Activated naive CD4-positive, alpha-beta T cell treated with anti-CD3 and anti-CD28 coated beads for 36 hours (primary cell): ENCODE results near the gene USF3. TPM values are rescaled to one million over a fixed set of nuclear protein-coding genes. Genes with fewer than 3 reads are reported as not detected.
A peak's percentile ranks its signal among the peaks of the same experiment; 100 is the strongest.
"Not testable (repeated sequence)": the region's sequence is repeated elsewhere in the genome, so short reads cannot be mapped to it uniquely, and the experiment has no call there.

Experiments used
- CTCF ChIA-PET: fragments of 350-600 bp; sonication (Branson Sonifier 250); formaldehyde crosslinking; loops from one replicate; lab custom pipeline; 2021; ENCODE audit warnings: antibody characterized with exemption; lab: Charles Lee
- DNase-seq: peaks from one replicate; pipeline ENCODE4 v3.0.0-alpha.2; 2020
- H3K27ac Mint-ChIP-seq: one replicate; pipeline ENCODE4 v1.8.0; 2021; ENCODE audit warnings: mild to moderate bottlenecking, mixed read lengths
- H3K27me3 Mint-ChIP-seq: one replicate; pipeline ENCODE4 v1.8.0; 2021; ENCODE audit warnings: low read depth, mixed read lengths
- H3K36me3 Mint-ChIP-seq: one replicate; pipeline ENCODE4 v1.8.0; 2021; ENCODE audit warnings: low read depth, mixed read lengths
- H3K4me1 Mint-ChIP-seq: one replicate; pipeline ENCODE4 v1.8.0; 2021; ENCODE audit warnings: low read depth, mixed read lengths
- H3K4me3 Mint-ChIP-seq: one replicate; pipeline ENCODE4 v1.8.0; 2021; ENCODE audit warnings: mild to moderate bottlenecking, moderate library complexity, mixed read lengths
- H3K9me3 Mint-ChIP-seq: one replicate; pipeline ENCODE4 v1.8.0; 2021; ENCODE audit warnings: mixed read lengths
- intact Hi-C: fragments of 100-400 bp; cut with micrococcal nuclease; formaldehyde crosslinking; loops from one replicate; pipeline ENCODE4 v1.15.1; 2023
- total RNA-seq, 2 experiments: library from RNA; stranded (reverse); gene quantifications; one replicate each; pipeline ENCODE4 v1.2.3, GENCODE V29; 2021

USF3 gene
- total RNA-seq, 2 experiments from 2014 or later, result 7.5 to 7.9 TPM

- Mint-ChIP-seq H3K27ac (no peak overlapping the region), H3K27me3 (no peaks in the 10 kb centered on the region), H3K4me3 (no peak overlapping the region), H3K4me1 (no peaks in the 10 kb centered on the region), H3K36me3 (peaks cover 1% of the 10 kb centered on the region), H3K9me3 (peaks cover 19% of the 10 kb centered on the region)
- CTCF ChIA-PET, result interaction anchor here (0.7 kb wide), 1 partner anchor 537 kb away, joined by 4 read pairs; no protein-coding TSS in a partner anchor
- intact Hi-C loops, result no loop called here
- no peak for DNase-seq
Observed at GRCh38 chr3:113643583-113643982, 52.9 kb downstream of the USF3 start.

- H3K4me3 Mint-ChIP-seq, result no peak overlapping the region
- intact Hi-C loops, result no loop called here
- no peaks in the 10 kb centered on the region for H3K36me3 Mint-ChIP-seq
- DNase-seq, result no peak
- CTCF ChIA-PET, result no interaction called here
- H3K9me3 Mint-ChIP-seq, result peaks cover 1% of the 10 kb centered on the region
- H3K27ac Mint-ChIP-seq, result no peak overlapping the region
- no peaks in the 10 kb centered on the region for H3K4me1 Mint-ChIP-seq
- H3K27me3 Mint-ChIP-seq, result no peaks in the 10 kb centered on the region
Observed at GRCh38 chr3:113638910-113639309, 57.5 kb downstream of the USF3 start.

GRCh38 chr3:113637756-113638155, 58.7 kb downstream of the USF3 start:
- Mint-ChIP-seq H3K9me3 (no peaks in the 10 kb centered on the region), H3K4me3 (no peak overlapping the region), H3K27me3 (no peaks in the 10 kb centered on the region), H3K27ac (no peak overlapping the region), H3K36me3 (no peaks in the 10 kb centered on the region), H3K4me1 (no peaks in the 10 kb centered on the region)
- CTCF ChIA-PET, result interaction anchor here (0.7 kb wide), 1 partner anchor 635 kb away, joined by 3 read pairs; no protein-coding TSS in a partner anchor
- DNase-seq, result no peak
- intact Hi-C loops, result no loop called here

- intact Hi-C loops, H3K36me3 Mint-ChIP-seq, H3K9me3 Mint-ChIP-seq, DNase-seq, H3K27me3 Mint-ChIP-seq, H3K27ac Mint-ChIP-seq, CTCF ChIA-PET, H3K4me1 Mint-ChIP-seq, H3K4me3 Mint-ChIP-seq: not testable (repeated sequence)
Observed at GRCh38 chr3:113636034-113636433, 60.4 kb downstream of the USF3 start.

DNA sequence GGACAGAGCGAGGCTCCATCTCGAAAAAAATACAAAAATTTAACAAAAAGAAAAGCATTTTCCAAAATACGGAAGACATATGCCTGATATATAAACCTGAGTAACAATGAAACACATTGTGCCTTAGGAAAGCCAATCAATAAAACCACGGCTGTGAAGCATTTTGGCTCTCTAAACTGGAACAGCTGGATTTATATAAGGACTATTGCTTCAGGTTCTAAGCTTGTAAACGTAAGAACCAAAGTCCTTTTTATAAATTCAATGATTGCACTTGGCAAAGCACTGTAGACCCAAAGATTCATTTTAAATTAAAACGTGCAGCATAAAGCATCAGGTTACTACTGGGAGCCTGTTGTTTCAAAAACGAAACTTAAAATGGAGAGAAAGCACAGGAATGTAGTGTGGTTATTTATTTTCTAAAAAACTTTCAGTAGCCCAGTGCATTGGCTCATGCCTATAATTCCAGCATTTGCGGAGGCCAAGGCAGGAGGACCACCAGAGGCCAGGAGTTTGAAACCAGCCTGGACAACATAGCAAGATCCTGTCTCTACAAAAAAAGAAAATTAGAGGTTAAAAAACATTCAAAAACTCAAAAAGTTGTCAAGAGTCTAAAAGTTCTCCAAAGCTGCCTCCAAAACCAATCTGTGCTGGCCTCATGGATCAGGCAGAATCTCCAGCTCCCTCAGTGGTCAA, 61.5 kb downstream of the USF3 start:
- CTCF ChIA-PET, result interaction anchor here (0.6 kb wide), 1 partner anchor 79 kb away, joined by 3 read pairs; no protein-coding TSS in a partner anchor
- DNase-seq, result no peak
- no peak overlapping the region for H3K27ac Mint-ChIP-seq
- H3K36me3 Mint-ChIP-seq, result no peaks in the 10 kb centered on the region
- intact Hi-C loops, result no loop called here
- no peak overlapping the region for H3K4me3 Mint-ChIP-seq
- no peaks in the 10 kb centered on the region for H3K27me3 Mint-ChIP-seq
- H3K9me3 Mint-ChIP-seq, result no peaks in the 10 kb centered on the region
- H3K4me1 Mint-ChIP-seq, result no peaks in the 10 kb centered on the region

DNA sequence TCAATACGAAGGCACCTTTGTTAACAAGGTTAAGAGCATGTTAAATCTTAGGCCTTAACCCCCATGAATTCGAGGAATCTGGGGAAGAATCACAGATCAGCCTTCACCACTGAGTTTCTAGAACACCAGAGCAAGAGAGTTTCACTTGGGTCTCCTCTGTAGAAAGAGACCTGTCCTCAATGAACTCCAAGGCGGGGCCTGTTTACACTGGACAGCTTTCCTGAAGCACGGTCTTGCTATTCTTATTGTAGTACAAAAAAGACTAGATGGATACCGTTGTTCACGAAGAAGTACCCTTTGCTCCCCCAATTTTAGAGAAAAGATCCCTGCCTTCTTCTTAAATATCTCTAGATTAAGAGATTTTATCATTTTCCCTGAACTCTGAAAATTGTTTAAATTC, 64.9 kb downstream of the USF3 start:
- intact Hi-C loops, result no loop called here
- DNase-seq, result no peak
- H3K4me3 Mint-ChIP-seq, result no peak overlapping the region
- peaks cover 2% of the 10 kb centered on the region for H3K36me3 Mint-ChIP-seq
- no peaks in the 10 kb centered on the region for H3K27me3 Mint-ChIP-seq
- H3K4me1 Mint-ChIP-seq, result no peaks in the 10 kb centered on the region
- H3K27ac Mint-ChIP-seq, result no peak overlapping the region
- CTCF ChIA-PET, result no interaction called here
- H3K9me3 Mint-ChIP-seq, result no peaks in the 10 kb centered on the region

DNA sequence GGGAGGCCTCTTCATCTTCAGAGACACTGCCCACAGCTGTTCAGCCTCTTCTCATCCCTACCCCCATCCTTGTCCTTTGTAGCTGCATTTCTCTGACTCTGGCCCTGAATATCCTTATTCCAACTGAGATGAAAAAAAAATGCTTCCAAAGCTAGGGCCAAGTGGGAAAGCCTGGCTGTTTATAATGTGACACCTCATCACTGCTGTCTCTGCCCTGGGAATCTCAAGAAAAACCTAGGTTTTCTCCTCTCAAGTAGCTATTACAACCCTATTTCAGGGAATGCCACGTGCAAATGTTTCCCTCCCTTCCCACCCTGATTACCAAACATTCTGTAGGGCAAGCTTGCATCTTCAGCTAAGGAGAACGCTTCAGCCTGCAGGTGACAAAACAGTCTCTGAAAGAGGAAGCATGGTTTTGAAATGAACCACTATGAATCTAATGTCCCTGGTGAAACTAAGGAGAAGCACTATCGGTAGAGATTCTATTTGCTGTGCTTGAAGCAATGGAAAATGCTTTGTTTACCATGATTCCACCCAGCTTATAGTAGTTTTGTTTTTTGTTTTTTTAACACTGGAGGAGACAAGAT, 65.4 kb downstream of the USF3 start:
- CTCF ChIA-PET, result interaction anchor here (1.4 kb wide), 1 partner anchor 132 kb away, joined by 3 read pairs; no protein-coding TSS in a partner anchor
- Mint-ChIP-seq H3K36me3 (peaks cover 3% of the 10 kb centered on the region), H3K27ac (no peak overlapping the region), H3K4me1 (no peaks in the 10 kb centered on the region), H3K4me3 (no peak overlapping the region), H3K9me3 (no peaks in the 10 kb centered on the region), H3K27me3 (no peaks in the 10 kb centered on the region)
- no peak for DNase-seq
- intact Hi-C loops, result no loop called here

DNA sequence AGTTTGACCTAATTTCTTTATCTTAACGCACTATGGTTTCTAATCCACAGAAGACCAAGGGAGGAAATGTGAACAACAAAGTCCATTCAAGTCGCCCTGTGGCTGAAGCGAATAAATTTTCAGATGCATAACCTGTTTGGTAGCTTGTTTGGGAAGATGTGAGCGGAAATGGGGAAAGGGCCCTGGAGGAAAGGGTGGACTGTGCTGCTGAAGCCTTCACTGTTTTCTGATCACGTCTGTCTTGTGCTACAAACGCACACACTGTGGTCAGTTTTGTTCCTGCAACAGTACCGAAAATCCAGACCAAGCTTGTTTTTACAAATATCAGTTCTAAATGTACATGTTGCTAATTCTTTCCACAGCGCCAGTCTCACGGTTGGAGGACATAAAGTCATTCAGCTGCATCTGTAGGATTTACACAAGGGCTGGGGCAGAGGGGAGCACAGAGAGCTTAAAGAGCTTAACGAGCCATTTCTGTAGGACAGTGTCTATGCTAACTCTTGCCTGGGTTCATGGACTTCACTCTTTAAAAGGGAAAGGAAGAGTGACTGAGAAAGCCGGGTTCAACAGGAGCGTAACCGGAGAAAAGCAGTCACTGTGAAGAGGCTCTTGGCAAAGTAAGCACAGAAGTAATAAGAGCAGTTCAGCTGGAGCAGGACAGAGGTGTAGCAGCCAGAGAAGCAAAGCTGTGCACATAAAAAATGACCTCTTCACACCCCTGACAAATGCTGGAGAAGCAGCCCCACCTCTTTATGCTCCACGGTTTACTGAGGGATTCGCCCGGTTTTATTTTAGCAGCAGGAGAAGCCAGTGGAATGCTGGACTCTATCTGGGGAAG, 66.6 kb downstream of the USF3 start:
- intact Hi-C loops, result loop anchor here (5.0 kb wide), 1 partner anchor 117 kb away; the partner anchor contains the start of genes ATP6V1A and NAA50
- Mint-ChIP-seq H3K4me1 (no peaks in the 10 kb centered on the region), H3K4me3 (no peak overlapping the region), H3K9me3 (no peaks in the 10 kb centered on the region), H3K27ac (peak overlapping the region; percentile 12), H3K27me3 (no peaks in the 10 kb centered on the region), H3K36me3 (peaks cover 6% of the 10 kb centered on the region)
- CTCF ChIA-PET, result interaction anchor here (1.4 kb wide), 1 partner anchor 131 kb away, joined by 3 read pairs; no protein-coding TSS in a partner anchor
- DNase-seq, result no peak

DNA sequence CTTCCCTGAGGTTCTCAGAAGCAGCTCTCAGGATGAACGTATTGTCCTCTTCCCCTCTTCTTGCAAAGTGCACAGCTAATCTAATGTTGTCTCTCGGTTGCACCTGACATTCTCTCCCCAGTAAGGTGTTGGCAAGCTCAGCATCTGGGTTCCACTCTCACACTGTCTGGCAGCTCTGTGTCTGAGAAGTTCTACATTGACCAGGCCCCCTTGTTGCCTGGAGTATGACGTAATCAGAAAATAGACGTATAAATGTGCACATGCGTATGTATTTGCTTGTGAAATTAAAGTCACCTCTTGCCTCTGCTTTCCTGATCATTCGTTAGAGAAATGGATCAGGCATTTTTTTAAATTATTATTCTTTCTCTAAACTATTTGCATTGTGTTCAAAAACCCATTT, 67.7 kb downstream of the USF3 start:
- H3K4me1 Mint-ChIP-seq, result no peaks in the 10 kb centered on the region
- peaks cover 11% of the 10 kb centered on the region for H3K36me3 Mint-ChIP-seq
- no peaks in the 10 kb centered on the region for H3K27me3 Mint-ChIP-seq
- no peak overlapping the region for H3K27ac Mint-ChIP-seq
- H3K9me3 Mint-ChIP-seq, result no peaks in the 10 kb centered on the region
- CTCF ChIA-PET, result interaction anchor here (0.6 to 2.9 kb wide), 4 partner anchors 12 to 341 kb away, joined by 3 to 10 read pairs (median 4); no protein-coding TSS in a partner anchor
- intact Hi-C loops, result loop anchor here (5.0 kb wide), 1 partner anchor 119 kb away; the partner anchor contains the start of genes ATP6V1A and NAA50
- H3K4me3 Mint-ChIP-seq, result no peak overlapping the region
- no peak for DNase-seq

DNA sequence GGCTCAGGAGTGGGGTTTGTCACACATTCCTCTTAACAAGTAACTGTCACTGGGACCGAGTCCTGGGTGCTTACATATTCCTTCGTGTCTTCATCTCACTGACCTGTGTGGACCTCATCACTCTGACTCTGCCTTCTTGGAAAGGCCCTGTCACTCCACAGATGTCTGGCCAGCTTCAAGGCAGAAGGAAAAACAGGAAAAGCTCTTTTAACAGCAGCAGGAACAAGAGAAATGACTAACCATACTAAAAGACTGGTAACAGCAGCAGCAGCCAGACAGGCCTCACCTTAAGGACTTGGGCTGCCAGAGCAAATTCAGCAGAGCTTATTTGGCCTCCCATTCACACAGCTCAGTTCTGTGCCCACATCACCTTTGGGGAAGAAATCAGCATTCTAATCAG, 68.1 kb downstream of the USF3 start:
- Mint-ChIP-seq H3K27ac (no peak overlapping the region), H3K36me3 (peaks cover 14% of the 10 kb centered on the region), H3K27me3 (no peaks in the 10 kb centered on the region), H3K9me3 (no peaks in the 10 kb centered on the region), H3K4me1 (no peaks in the 10 kb centered on the region), H3K4me3 (no peak overlapping the region)
- intact Hi-C loops, result loop anchor here (5.0 kb wide), 1 partner anchor 119 kb away; the partner anchor contains the start of genes ATP6V1A and NAA50
- CTCF ChIA-PET, result interaction anchor here (0.6 to 2.9 kb wide), 5 partner anchors 12 to 340 kb away, joined by 3 to 10 read pairs (median 3); no protein-coding TSS in a partner anchor
- DNase-seq, result no peak

DNA sequence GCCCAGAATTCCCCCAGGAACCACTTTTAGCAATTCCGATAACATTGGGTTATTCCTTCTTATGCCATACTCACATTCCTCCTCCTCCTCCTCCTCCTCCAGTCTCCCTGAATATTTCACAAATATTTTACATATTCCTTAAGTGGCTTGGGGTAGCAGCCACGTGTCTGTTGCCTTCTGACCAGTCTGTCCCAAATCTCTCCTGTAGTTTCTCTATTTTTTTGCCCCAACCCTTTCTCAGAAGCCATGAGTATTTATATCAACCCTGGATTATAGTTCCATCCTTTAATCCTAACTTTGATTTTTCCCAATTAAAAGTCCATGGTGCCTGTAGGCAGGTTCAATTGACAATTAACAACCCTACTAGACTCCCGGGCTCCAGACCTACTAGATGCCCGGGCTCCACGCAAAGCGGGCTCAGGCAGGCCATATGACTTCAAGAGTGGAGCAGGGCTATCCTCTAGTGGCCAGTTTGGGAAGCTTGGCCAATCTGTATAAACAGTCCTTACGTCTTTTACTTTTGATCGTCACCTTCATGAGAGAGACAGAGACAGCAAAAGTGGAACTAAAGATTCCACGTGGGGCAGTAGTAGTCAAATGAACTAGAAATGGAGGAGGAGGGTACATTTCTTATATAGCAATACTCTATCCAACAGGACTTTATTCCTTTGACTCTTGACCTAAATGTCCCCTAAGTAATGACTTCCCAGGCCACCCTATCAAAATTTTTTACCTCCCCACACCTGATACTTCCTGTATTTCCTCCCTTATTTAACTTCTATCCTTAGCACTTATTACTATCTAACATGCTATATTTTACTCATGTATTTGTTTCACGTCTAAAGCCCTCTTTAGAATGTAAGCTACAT, 69.7 kb downstream of the USF3 start:
- Mint-ChIP-seq H3K4me3 (no peak overlapping the region), H3K9me3 (no peaks in the 10 kb centered on the region), H3K27ac (no peak overlapping the region), H3K36me3 (peaks cover 14% of the 10 kb centered on the region), H3K4me1 (no peaks in the 10 kb centered on the region), H3K27me3 (no peaks in the 10 kb centered on the region)
- CTCF ChIA-PET, result interaction anchor here (2.9 kb wide), 1 partner anchor 49 kb away, joined by 10 read pairs; no protein-coding TSS in a partner anchor
- intact Hi-C loops, result loop anchor here (1.0 to 5.0 kb wide), 2 partner anchors 121 to 131 kb away; partner anchors contain the start of genes ATP6V1A and NAA50
- peak; percentile 44 for DNase-seq
